Limb (tissue), 2 donors: ENCODE measurements around the gene POU2F1.

ENCODE experiments used
- DNase-seq, 2 donors: peaks; one replicate each; pipeline ENCODE4 v3.0.0-alpha.2; 2016; ENCODE audit errors: extremely low spot score in 2 of 2

POU2F1 gene

GRCh38 chr1:167441222-167441621 lies 220.5 kb downstream of the POU2F1 start:
- DNase-seq: no peak

DNA sequence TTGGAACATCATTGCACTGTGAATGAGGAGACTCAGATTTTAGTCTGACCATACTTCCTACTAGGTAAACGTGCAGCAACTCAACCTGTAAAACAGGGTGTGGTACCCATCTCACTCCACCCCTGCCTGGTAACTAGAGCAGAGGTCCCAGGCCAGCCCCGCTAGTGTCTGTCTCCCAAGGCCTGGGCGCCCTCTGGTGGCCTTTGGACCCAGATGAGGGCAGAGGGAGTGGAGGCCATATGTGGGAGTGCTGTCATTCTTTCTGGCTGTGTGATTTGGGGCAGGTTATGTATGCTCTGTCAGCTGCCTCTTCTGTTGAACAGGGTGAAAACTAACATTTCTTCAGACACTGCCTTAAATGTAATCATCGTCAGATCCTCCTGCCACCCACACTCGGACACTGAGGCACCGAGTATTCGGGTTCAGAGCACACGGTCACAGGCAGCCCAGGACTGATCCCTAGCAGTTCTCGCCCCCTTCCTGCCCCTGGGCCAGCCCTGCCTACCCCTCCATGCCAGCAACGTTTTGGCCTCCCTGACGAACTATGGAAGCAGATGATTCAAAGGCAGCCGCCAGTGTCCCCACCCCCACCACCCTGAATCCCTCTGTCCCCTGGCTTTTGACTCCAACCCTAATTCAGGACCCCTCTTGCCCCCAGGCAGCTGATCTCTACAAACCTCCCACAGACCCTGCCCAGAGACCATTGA lies 221.6 kb downstream of the POU2F1 start:
- peak; percentile 67 to 83 for DNase-seq

DNA sequence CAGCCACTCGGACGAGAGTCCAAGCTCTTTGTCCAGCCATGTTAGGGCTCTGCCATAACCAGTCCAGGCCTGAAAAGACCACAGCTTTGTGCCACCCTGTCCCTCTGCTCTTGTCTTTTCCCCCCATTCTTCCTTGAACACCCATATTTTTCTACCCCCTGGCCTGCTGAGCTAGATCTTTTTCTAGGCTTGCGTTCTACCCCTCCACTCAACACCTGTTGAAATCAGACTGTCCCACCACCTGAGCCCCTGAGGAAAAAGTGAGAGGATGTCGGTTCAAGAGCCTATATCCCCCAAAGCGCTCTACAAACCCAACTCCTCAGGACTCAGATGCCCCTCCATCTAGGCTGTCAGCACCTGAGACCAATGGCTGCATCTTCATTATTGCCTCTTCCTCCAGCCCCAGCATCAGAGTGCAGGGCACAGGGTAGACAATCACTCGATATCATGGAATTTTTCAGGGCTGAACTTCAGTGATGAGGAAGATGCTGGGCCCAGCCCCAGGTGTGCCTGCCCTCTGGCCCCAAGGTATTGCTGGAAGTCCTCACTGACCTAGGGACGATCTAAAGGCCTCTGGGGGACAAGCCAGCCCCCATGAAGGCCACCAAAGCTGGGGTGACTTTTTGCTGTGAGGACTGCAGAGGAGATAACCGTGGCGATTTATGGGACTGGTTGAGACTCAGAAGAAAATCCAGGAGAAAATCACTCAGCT lies 222.3 kb downstream of the POU2F1 start:
- DNase-seq: no peak

DNA sequence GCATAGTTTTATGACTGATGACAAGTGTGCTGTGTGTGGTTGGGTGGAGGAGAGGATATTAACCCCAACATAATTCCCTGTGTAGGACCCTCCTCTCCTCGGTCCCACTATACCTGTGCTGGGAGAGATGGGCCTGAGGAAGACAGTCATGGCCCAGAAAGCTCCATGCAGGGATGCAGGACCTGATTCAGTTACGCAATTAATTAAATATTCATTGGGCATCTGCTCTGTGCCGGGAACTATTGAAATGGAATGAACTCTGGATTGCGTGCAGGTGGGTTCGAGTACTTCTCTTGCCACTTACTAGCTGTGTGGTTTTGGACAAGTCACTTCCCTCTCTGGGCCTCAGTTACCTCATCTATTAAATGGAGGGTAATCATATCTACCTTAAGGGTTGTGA lies 223.1 kb downstream of the POU2F1 start:
- no peak for DNase-seq

GRCh38 chr1:167446966-167447365 lies 226.3 kb downstream of the POU2F1 start:
- no peak for DNase-seq

DNA sequence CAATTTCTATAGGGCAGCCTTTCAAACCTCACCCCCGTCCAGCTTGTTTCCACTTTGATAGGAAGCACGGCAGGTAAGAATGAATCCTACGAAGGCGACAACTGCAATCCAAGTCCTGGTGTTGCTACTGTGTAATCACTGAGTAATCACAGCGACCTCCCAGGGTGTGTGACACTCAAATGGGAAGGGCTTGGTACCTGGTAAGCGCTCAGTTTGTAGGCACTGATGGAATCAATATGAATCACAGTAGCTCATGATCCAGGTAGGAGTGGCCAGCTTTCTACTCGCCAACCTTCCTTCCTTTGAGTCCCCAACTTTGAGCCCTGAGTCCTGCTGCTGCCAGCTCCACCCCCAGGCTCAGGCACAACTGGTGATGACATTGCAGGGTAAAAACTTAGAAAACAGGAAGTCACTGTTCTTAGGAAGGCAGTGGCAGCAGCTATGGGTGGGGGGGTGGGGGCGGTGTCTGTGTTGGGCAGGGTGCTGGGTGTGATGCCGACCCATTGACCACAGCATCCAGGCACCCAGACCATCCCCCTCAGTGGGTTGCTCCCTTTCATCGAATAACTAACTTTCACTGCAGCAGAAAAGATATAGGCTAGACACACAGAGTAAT lies 226.9 kb downstream of the POU2F1 start:
- DNase-seq: no peak

- no peak for DNase-seq
These were observed 230.2 kb downstream of the POU2F1 start for GRCh38 chr1:167450843-167451242.

GRCh38 chr1:167452483-167452882 lies 231.8 kb downstream of the POU2F1 start:
- no peak for DNase-seq

DNA sequence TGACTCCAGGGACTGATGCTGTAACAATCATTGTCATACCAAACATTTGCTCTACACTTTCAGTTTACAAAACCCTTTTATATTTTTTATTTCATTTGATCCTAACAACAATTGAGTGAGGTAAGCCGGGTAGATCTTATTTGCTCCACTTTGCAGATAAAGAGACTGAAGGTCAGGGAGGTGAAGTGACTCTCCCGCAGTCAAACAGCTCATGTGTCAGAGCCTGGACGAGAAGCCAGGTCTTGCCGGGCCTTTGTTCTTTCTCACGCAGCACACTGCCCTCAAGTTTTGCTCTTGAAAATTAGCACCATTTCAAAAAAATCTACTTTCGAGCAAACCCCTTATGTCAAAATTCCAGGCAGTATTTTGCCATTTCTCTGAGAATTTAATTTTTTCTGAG lies 232.4 kb downstream of the POU2F1 start:
- no peak for DNase-seq

DNA sequence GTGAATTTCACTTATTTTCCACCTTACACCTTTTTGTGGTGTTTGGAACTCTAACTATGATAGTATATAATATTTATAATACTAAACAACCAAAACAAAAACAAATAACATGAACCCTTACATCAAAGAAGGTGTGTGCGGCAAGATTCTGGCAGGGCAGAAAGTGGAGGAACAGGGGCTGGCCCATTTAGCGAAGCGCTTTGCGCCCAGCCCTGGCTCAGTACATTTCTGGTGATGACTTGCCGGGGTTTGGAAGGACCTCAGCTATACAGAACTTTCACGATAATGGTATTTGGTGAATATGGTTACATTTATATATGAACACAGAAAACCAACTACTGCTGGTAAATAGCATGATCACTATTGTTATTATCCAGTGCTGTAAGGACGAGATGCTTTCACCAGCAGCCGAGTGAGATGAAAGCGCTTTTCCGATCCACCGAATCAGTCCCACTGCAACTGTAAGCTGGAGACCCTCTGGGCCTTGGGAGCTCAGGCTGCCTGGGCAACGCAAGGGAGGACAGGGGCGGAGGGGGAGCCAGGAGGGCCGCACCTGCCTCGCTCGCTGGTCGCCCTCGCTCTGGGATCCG lies 233.7 kb downstream of the POU2F1 start:
- no peak for DNase-seq

- peak; percentile 21 to 74 for DNase-seq
These were observed 234.5 kb downstream of the POU2F1 start for GRCh38 chr1:167454894-167455785.

DNA sequence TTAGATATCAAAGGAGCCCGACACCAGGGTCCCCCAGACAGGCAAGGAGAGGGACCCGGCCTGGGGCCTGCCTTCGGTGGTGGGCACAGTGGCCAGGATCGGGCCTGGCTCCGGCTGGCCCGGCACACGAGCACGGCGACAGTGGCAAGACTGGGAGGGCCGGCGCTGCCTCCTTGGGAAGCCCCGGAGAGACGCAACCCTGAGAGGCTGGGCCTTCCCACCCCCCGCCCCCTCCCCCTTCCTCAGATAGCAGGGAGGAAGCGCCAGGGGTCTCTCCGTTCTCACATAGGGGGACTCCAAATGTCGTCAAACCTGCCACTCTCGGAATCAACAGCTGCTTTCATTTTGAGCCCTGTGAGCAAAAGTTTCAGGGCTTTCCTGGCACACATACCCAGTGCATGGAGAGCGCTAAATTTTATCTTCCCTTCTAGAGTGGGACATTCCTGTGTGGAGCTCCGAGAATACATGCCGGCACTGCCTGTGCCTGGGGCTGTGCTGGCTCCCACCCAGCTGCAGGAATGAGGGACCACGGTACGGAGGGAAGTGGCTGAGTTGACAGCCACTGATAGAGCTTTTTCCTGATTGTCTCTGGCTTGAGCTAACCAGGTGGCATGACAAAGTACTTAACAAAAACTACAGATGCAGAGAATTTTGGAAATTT lies 235.2 kb downstream of the POU2F1 start:
- peak; percentile 35 to 68 for DNase-seq

DNA sequence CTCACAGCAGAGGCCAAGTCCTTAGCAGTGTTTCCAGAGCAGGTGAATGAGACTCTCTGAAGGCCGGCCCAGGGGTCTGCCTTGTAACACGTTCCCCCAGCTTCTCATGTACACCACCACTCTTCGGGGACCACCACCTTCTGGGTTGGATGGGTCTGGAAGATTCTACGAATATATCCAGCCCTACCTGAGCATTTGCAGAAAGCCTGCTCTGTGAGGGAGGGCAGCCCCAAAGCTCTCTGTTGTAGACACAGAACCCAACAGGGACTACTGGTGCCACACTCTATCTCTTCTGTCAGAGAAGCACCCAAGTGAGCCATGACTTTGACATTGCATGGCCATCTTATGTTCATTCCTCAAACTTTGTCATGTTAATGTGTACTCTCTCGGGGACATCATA lies 235.8 kb downstream of the POU2F1 start:
- no peak for DNase-seq

DNA sequence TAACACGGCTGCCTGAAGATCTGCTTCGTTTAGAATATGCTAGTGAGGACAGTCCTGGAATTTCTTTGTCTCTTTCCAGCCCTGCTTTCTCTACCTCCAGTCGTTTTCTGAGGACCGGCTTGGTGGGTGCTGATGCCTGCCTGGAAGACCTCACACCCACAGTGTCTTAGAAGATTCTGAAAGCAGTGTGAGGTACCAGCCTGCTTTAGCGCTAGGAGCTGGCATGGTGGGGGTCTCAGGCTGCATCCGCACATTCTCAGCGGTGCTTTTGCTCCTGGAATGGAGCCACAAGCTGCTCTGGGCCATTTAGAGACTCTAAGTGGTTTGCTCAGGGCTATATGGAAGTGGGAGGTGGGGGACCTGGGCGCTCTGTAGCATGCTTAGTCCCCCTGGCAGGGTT lies 236.2 kb downstream of the POU2F1 start:
- no peak for DNase-seq

DNA sequence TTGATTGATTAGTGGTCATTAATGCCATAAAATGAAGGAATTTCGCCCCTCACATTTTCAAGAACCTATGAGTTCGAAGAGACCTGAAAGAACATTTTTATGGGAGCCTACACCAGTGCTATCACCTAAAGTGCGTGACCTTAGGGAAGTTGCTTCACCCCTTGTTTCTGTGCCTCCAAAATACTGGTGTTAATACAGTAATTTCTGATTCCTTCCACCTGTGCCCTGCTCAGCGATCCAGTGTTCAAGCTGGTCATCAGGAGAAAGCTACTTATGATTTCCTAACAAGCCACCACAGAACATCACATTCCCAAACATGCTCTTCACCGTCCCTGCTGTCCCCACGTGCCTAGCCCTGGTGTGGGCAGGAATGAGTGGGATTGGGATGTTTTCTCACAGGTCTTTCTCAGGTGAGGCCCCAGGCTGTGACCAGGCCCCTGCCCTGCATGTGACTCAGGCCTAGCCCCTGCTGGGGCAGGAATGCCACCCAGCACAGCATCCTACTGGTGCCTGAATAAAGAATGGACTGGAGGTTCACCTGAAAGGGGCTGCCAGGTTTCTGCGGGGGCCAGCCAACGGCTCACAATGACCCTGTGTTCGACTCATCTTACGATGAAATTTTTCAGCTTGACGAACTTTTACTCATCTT lies 237.4 kb downstream of the POU2F1 start:
- no peak for DNase-seq

- DNase-seq: no peak
These were observed 240.2 kb downstream of the POU2F1 start for GRCh38 chr1:167460836-167461235.

DNA sequence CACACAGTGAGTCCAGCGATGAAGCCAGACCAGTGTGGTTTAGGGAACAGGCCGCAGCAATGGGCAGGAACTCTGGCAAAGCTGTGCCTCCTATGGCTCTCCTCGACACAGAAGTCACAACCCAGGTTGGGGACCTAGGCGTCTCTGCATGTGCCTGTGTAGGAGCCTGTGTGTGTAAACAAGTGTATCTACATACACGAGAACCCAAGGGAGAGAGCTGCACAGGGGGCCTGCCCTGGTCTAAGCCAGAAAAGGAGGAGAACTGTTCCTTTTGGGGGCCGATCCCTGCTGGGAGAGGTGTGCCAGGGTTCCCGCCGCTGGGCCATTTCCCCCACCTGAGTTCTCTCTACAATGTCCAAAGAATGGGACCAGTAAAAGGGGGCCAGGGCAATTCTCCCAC lies 241.7 kb downstream of the POU2F1 start:
- no peak for DNase-seq

GRCh38 chr1:167463080-167463479 lies 242.4 kb downstream of the POU2F1 start:
- DNase-seq: no peak

GRCh38 chr1:167463875-167464575 lies 243.3 kb downstream of the POU2F1 start:
- no peak for DNase-seq

GRCh38 chr1:167465018-167465417 lies 244.3 kb downstream of the POU2F1 start:
- no peak for DNase-seq
